K562 (cell line): Measurements from ENCODE around the gene ORM1. TPM values are rescaled to one million over a fixed set of nuclear protein-coding genes. Genes with fewer than 3 reads are reported as not detected.

Source experiments
- ATAC-seq: fragments of 200-7000 bp; cut with Tn5 transposase; 3 replicates; pipeline ENCODE4 v1.9.1; 2020; ENCODE audit warnings: moderate library complexity
- BruUV-seq: library from RNA; stranded (reverse); fragments of 400-500 nt; replicated peaks from 2 replicates; lab custom pipeline; 2021; lab: Mats Ljungman, UMichigan
- CTCF ChIA-PET: fragments of 300-600 bp; formaldehyde crosslinking; extraction: SDS; loops from one replicate; lab custom pipeline; 2021; ENCODE audit warnings: low intra/inter-chr PET ratio; lab: Yijun Ruan, JAX
- POLR2A ChIA-PET: fragments of 300-600, 350-650 bp; sonication (Branson Sonifier 250); formaldehyde crosslinking; extraction: SDS; loops from one replicate; lab custom pipeline; 2021; ENCODE audit warnings: antibody characterized with exemption, inconsistent platforms; lab: Yijun Ruan, JAX
- DNase-seq, 4 experiments: peaks; one replicate each; pipeline versions ENCODE4 v3.0.0 to v3.0.0-alpha.2; 2011 to 2018; ENCODE audit warnings: low spot score in 3 of 4, mixed read lengths in 3 of 4; ENCODE audit errors: extremely low read depth in 1 of 4
- FAIRE-seq: peaks from 2 replicates; lab custom pipeline; 2011; peaks lifted over from hg19 to GRCh38; lab: Jason Lieb, UNC
- H2AFZ ChIP-seq: 2 replicates; pipeline ENCODE4 v1.6.0; 2011; ENCODE audit warnings: low read depth, low read length, control low read depth, inconsistent platforms
- H3K27ac ChIP-seq: fragments of 200-600 bp; 3 replicates; pipeline ENCODE4 v1.8.0; 2011; ENCODE audit warnings: low read depth, mild to moderate bottlenecking, control low read depth, inconsistent platforms, low read length, moderate library complexity, mixed read lengths; ENCODE audit errors: extremely low read depth
- H3K27me3 ChIP-seq, 2 experiments: fragments of 300-600 bp in 1 of 2; 2 replicates in 1 of 2; 3 replicates in 1 of 2; pipeline versions ENCODE4 v1.6.0 to v1.8.0; 2011; ENCODE audit warnings: inconsistent platforms in 2 of 2, low read length in 2 of 2, mild to moderate bottlenecking in 1 of 2, mixed read lengths in 1 of 2, moderate library complexity in 1 of 2; ENCODE audit not compliant: control insufficient read depth in 2 of 2, insufficient read depth in 2 of 2
- H3K36me3 ChIP-seq: fragments of 300-600 bp; 3 replicates; pipeline ENCODE4 v1.8.0; 2011; ENCODE audit warnings: mild to moderate bottlenecking, low read length, inconsistent platforms; ENCODE audit not compliant: control insufficient read depth, insufficient read depth
- H3K4me1 ChIP-seq, 2 experiments: fragments of 200-600 bp in 1 of 2; replicated peaks in 1 of 2; 2 replicates in 1 of 2; 3 replicates in 1 of 2; pipeline versions ENCODE4 v1.5.1 to v1.8.0; 2011; ENCODE audit warnings: inconsistent platforms in 2 of 2, low read length in 2 of 2, mild to moderate bottlenecking in 1 of 2, mixed read lengths in 1 of 2, moderate library complexity in 1 of 2; ENCODE audit not compliant: control insufficient read depth in 2 of 2, insufficient read depth in 2 of 2
- H3K4me2 ChIP-seq: 2 replicates; pipeline ENCODE4 v1.6.1; 2011; ENCODE audit warnings: low read length, control low read depth, inconsistent platforms, mixed read lengths; ENCODE audit not compliant: insufficient read depth
- H3K4me3 ChIP-seq: fragments of 200-600 bp; sonication (generic), shearing (Covaris generic); 2 replicates; pipeline ENCODE4 v1.5.1; 2016; ENCODE audit warnings: control low read depth, inconsistent platforms
- H3K79me2 ChIP-seq: fragments of 200-600 bp; 3 replicates; pipeline ENCODE4 v1.8.0; 2011; ENCODE audit warnings: low read length, inconsistent platforms; ENCODE audit not compliant: control insufficient read depth, insufficient read depth
- H3K9ac ChIP-seq, 2 experiments: 2 replicates each; pipeline versions ENCODE4 v1.6.0 to v1.6.1; 2011; ENCODE audit warnings: low read depth in 2 of 2, low read length in 2 of 2, control low read depth in 1 of 2, inconsistent platforms in 1 of 2, mild to moderate bottlenecking in 1 of 2, mixed read lengths in 1 of 2; ENCODE audit not compliant: insufficient read depth in 1 of 2
- H3K9me1 ChIP-seq: one replicate; pipeline ENCODE4 v1.6.0; 2011; ENCODE audit warnings: inconsistent platforms, mild to moderate bottlenecking, low read length, moderate library complexity; ENCODE audit not compliant: control insufficient read depth, insufficient read depth
- H3K9me3 ChIP-seq: replicated peaks from 2 replicates; pipeline ENCODE4 v1.5.1; 2011; ENCODE audit warnings: low read depth, low read length, inconsistent platforms; ENCODE audit not compliant: control insufficient read depth, insufficient read depth
- H4K20me1 ChIP-seq: replicated peaks from 2 replicates; pipeline ENCODE4 v1.6.1; 2011; ENCODE audit warnings: low read length, inconsistent platforms, mixed read lengths; ENCODE audit not compliant: control insufficient read depth, insufficient read depth
- CCNT2 ChIP-seq: IDR thresholded peaks from 2 replicates; pipeline ENCODE4 v1.6.1; 2011; ENCODE audit warnings: borderline replicate concordance, low read depth, mild to moderate bottlenecking, moderate library complexity, mixed read lengths, low read length; ENCODE audit not compliant: insufficient read length; ENCODE audit errors: extremely low read depth
- KLF16 ChIP-seq: IDR thresholded peaks from 2 replicates; pipeline ENCODE4 v1.6.1; 2016; ENCODE audit warnings: antibody characterized with exemption
- RBM25 ChIP-seq: fragments of 200-400 bp; formaldehyde crosslinking; IDR thresholded peaks from 2 replicates; pipeline ENCODE4 v1.6.1; 2018; ENCODE audit warnings: low read length, low read depth, moderate library complexity; ENCODE audit not compliant: severe bottlenecking
- XRCC3 ChIP-seq: fragments of 450-650 bp; IDR thresholded peaks from 2 replicates; pipeline ENCODE4 v1.6.1; 2017; ENCODE audit warnings: mild to moderate bottlenecking, moderate library complexity
- ZNF274 ChIP-seq: IDR thresholded peaks from 2 replicates; pipeline ENCODE4 v1.6.1; 2011; ENCODE audit warnings: low read depth, mild to moderate bottlenecking, low read length, moderate library complexity, borderline replicate concordance
- WGBS: fragments of 100-300 bp; shearing (Covaris generic); methylation state at CpG from one replicate; pipeline ENCODE4 v1.1.6; 2016; ENCODE audit warnings: low coverage, mixed read lengths; ENCODE audit not compliant: insufficient coverage; ENCODE audit errors: missing lambda C conversion rate; 5-methylcytosine and 5-hydroxymethylcytosine counted together
- in situ Hi-C: fragments of 300-500 bp; cut with MboI; formaldehyde crosslinking; loops from 4 replicates; pipeline ENCODE4 v1.15.0; 2018; ENCODE audit warnings: inconsistent platforms, mixed read lengths
- intact Hi-C: fragments of 100-400 bp; cut with micrococcal nuclease; formaldehyde crosslinking; loops from 2 replicates; pipeline ENCODE4 v1.14.2; 2022
- polyA plus RNA-seq, 8 experiments: library from polyadenylated mRNA; depleted of rRNA in 4 of 8; stranded (reverse) in 5 of 8; unstranded in 3 of 8; fragments of >200 nt; fragmentation: Nextera tagmentation in 2 of 8; fragmentation: Illumina TruSeq in 1 of 8; extraction: Ambion mirVana in 2 of 8; extraction: Trizol in 1 of 8; gene quantifications; 2 replicates each; pipeline versions ENCODE4 v1.2.1 to v1.2.3, GENCODE V29; 2011 to 2014; ENCODE audit warnings: inconsistent platforms in 1 of 8, missing spikeins in 1 of 8
- total RNA-seq, 7 experiments: library from RNA; depleted of rRNA in 6 of 7; stranded (reverse); fragments of >200 nt in 6 of 7; fragmentation: Illumina TruSeq in 2 of 7; extraction: Trizol in 2 of 7; gene quantifications; 2 replicates each; pipeline versions ENCODE4 v1.2.1 to v1.2.3, GENCODE V29; 2011 to 2021; ENCODE audit warnings: low replicate concordance in 1 of 7
- TF ChIP-seq, protein P1 (sequence below): fragments of 450-650 bp; IDR thresholded peaks from 2 replicates; pipeline ENCODE4 v1.6.1; 2016; ENCODE audit warnings: antibody characterized with exemption

ORM1 gene
- total and polyA plus RNA-seq, 9 of the 15 experiments (the other 6 are each of a cell fraction or from before 2014, with no cell fraction given): 2.9 TPM; not detected in 8

DNA sequence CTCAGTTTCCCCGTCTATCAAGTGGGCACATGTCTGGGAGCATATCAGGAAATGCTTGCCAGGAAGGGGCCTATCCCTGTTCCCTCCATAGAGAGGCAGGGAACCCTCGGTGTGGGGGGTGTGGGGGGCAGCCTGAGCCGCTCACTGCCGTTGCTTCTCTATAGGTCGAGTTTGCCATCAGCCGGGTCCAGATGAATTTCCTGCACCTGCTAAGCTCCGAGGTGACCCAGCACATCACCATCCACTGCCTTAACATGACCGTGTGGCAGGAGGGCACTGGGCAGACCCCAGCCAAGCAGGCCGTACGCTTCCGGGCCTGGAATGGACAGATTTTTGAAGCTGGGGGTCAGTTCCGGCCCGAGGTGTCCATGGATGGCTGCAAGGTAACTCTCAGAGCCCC lies 13.8 kb upstream of the ORM1 start:
- Histone ChIP-seq H3K4me3 (no peak overlapping the region), H3K36me3 (no peaks in the 10 kb centered on the region), H3K27ac (no peak overlapping the region), H3K9ac (no peak overlapping the region; a peak in 1 of 4 replicates), H3K4me2 (no peak overlapping the region), H3K79me2 (no peaks in the 10 kb centered on the region), H3K9me1 (no peaks in the 10 kb centered on the region), H2AFZ (no peak overlapping the region), H3K9me3 (no peaks in the 10 kb centered on the region), H3K4me1 (no peaks in the 10 kb centered on the region), H3K27me3 (peaks cover 20 to 64% of the 10 kb centered on the region in 2 experiments), H4K20me1 (peaks cover 3% of the 10 kb centered on the region)
- BruUV-seq: no TSS peak
- WGBS: 3% methylated on average over 13 of the region's 13 CpGs
- no peak for ATAC-seq
- TF ChIP-seq ZNF274 (no peak), RBM25 (peak; percentile 17), XRCC3 (no peak), KLF16 (no peak), CCNT2 (no peak)
- TF ChIP-seq, protein P1, sequence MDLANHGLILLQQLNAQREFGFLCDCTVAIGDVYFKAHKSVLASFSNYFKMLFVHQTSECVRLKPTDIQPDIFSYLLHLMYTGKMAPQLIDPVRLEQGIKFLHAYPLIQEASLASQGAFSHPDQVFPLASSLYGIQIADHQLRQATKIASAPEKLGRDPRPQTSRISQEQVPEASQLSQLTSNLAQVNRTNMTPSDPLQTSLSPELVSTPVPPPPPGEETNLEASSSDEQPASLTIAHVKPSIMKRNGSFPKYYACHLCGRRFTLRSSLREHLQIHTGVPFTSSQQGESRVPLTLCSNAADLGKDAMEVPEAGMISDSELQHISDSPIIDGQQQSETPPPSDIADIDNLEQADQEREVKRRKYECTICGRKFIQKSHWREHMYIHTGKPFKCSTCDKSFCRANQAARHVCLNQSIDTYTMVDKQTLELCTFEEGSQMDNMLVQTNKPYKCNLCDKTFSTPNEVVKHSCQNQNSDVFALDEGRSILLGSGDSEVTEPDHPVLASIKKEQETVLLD: no peak
- no peak for FAIRE-seq
- in situ Hi-C loops: no loop called here
- CTCF ChIA-PET: interaction anchor here (0.6 kb wide), 1 partner anchor 852 kb away, joined by 5 read pairs; no protein-coding TSS in a partner anchor
- no peak for DNase-seq
- intact Hi-C loops: no loop called here
- POLR2A ChIA-PET: interaction anchor here (0.7 kb wide), 1 partner anchor 596 kb away, joined by 3 read pairs; no protein-coding TSS in a partner anchor
